WTC11 (cell line): Measurements from ENCODE around the gene NOM1. TPM values are rescaled to one million over a fixed set of nuclear protein-coding genes. Genes with fewer than 3 reads are reported as not detected.

ENCODE experiments used
- ATAC-seq: fragments of 200-7000 bp; cut with Tn5 transposase; 2 replicates; pipeline ENCODE4 v1.10.0; 2021; ENCODE audit warnings: mild to moderate bottlenecking, moderate library complexity
- CTCF ChIA-PET: fragments of 300-600 bp; sonication (Branson Sonifier 250); formaldehyde crosslinking; loops from one replicate; lab custom pipeline; 2021; ENCODE audit warnings: antibody characterized with exemption; lab: Charles Lee
- POLR2A ChIA-PET: fragments of 350-600 bp; sonication (Branson Sonifier 250); formaldehyde crosslinking; loops from one replicate; lab custom pipeline; 2021; ENCODE audit warnings: antibody characterized with exemption; lab: Charles Lee
- DNase-seq: peaks from one replicate; pipeline ENCODE4 v3.0.0; 2021; ENCODE audit warnings: low spot score
- H3K27ac Mint-ChIP-seq: 2 replicates; pipeline ENCODE4 v1.8.0; 2021; ENCODE audit warnings: mixed read lengths
- H3K27me3 Mint-ChIP-seq: 2 replicates; pipeline ENCODE4 v1.8.0; 2021; ENCODE audit warnings: low read depth, mild to moderate bottlenecking, moderate library complexity, mixed read lengths
- H3K36me3 Mint-ChIP-seq: 2 replicates; pipeline ENCODE4 v1.8.0; 2021; ENCODE audit warnings: mixed read lengths
- H3K4me1 Mint-ChIP-seq: 2 replicates; pipeline ENCODE4 v1.8.0; 2022; ENCODE audit warnings: mixed read lengths
- H3K4me3 Mint-ChIP-seq: 2 replicates; pipeline ENCODE4 v1.8.0; 2021; ENCODE audit warnings: mild to moderate bottlenecking, moderate library complexity, mixed read lengths
- H3K9me3 Mint-ChIP-seq: 2 replicates; pipeline ENCODE4 v1.8.0; 2021; ENCODE audit warnings: mixed read lengths
- CREB1 ChIP-seq: sonication (generic); formaldehyde crosslinking; IDR thresholded peaks from 2 replicates; pipeline ENCODE4 v1.8.0; 2023; ENCODE audit warnings: mild to moderate bottlenecking, missing genetic modification reagents
- CREM ChIP-seq: sonication (generic); formaldehyde crosslinking; IDR thresholded peaks from 2 replicates; pipeline ENCODE4 v1.8.1; 2022; ENCODE audit warnings: mild to moderate bottlenecking, missing genetic modification reagents, moderate library complexity
- ELF4 ChIP-seq: sonication (generic); formaldehyde crosslinking; IDR thresholded peaks from 2 replicates; pipeline ENCODE4 v1.8.1; 2022; ENCODE audit warnings: low read depth, mild to moderate bottlenecking, moderate library complexity, missing genetic modification reagents
- GRHL2 ChIP-seq: fragments of 250-450 bp; sonication (Bioruptor Pico); IDR thresholded peaks from 2 replicates; pipeline ENCODE4 v1.8.0; 2022; ENCODE audit warnings: mild to moderate bottlenecking, moderate library complexity; ENCODE audit not compliant: insufficient replicate concordance, severe bottlenecking
- KAT7 ChIP-seq: sonication (generic); formaldehyde crosslinking; IDR thresholded peaks from 2 replicates; pipeline ENCODE4 v1.8.1; 2023; ENCODE audit warnings: missing genetic modification reagents, mild to moderate bottlenecking, borderline replicate concordance
- NFYB ChIP-seq: sonication (generic); formaldehyde crosslinking; conservative IDR thresholded peaks from 2 replicates; pipeline ENCODE4 v1.8.0; 2022; ENCODE audit warnings: low read depth, missing genetic modification reagents
- NR3C1 ChIP-seq: sonication (generic); formaldehyde crosslinking; conservative IDR thresholded peaks from 2 replicates; pipeline ENCODE4 v1.8.1; 2023; ENCODE audit warnings: low read depth, mild to moderate bottlenecking, missing genetic modification reagents
- SOX15 ChIP-seq: fragments of 250-450 bp; sonication (Bioruptor Pico); IDR thresholded peaks from 2 replicates; pipeline ENCODE4 v1.9.0; 2021; ENCODE audit warnings: mild to moderate bottlenecking
- TCF7 ChIP-seq: sonication (generic); formaldehyde crosslinking; IDR thresholded peaks from 2 replicates; pipeline ENCODE4 v1.8.0; 2022; ENCODE audit warnings: mild to moderate bottlenecking, low read depth, missing genetic modification reagents, moderate library complexity
- ZNF121 ChIP-seq: sonication (generic); formaldehyde crosslinking; IDR thresholded peaks from 2 replicates; pipeline ENCODE4 v1.8.0; 2023; ENCODE audit warnings: missing genetic modification reagents
- ZNF416 ChIP-seq: fragments of 250-450 bp; sonication (Bioruptor Pico); IDR thresholded peaks from 2 replicates; pipeline ENCODE4 v1.9.0; 2021; ENCODE audit warnings: mild to moderate bottlenecking, inconsistent platforms
- total RNA-seq: library from RNA; stranded (reverse); gene quantifications from 3 replicates; pipeline ENCODE4 v1.2.3, GENCODE V29; 2021
- TF ChIP-seq, protein P1 (sequence below): sonication (generic); formaldehyde crosslinking; IDR thresholded peaks from 2 replicates; pipeline ENCODE4 v1.8.1; 2022; ENCODE audit warnings: mild to moderate bottlenecking, missing genetic modification reagents, moderate library complexity, borderline replicate concordance
- TF ChIP-seq, protein P2 (sequence below): fragments of 250-450 bp; sonication (Bioruptor Pico); IDR thresholded peaks from 2 replicates; pipeline ENCODE4 v1.9.0; 2021; ENCODE audit warnings: mild to moderate bottlenecking
- TF ChIP-seq, protein P3 (sequence below): sonication (generic); formaldehyde crosslinking; IDR thresholded peaks from 2 replicates; pipeline ENCODE4 v1.8.0; 2022; ENCODE audit warnings: mild to moderate bottlenecking, missing genetic modification reagents
- TF ChIP-seq, protein P4 (sequence below): fragments of 250-450 bp; sonication (Bioruptor Pico); IDR thresholded peaks from 2 replicates; pipeline ENCODE4 v1.9.0; 2021; ENCODE audit warnings: moderate library complexity, mild to moderate bottlenecking, inconsistent platforms, borderline replicate concordance
- TF ChIP-seq, protein P5 (sequence below): sonication (generic); formaldehyde crosslinking; IDR thresholded peaks from 2 replicates; pipeline ENCODE4 v1.8.1; 2022; ENCODE audit warnings: low read depth, mild to moderate bottlenecking, moderate library complexity, missing genetic modification reagents, borderline replicate concordance
- TF ChIP-seq, protein P6 (sequence below): fragments of 250-450 bp; sonication (Bioruptor Pico); IDR thresholded peaks from 2 replicates; pipeline ENCODE4 v1.8.0; 2021; ENCODE audit warnings: mild to moderate bottlenecking
- TF ChIP-seq, protein P7 (sequence below): sonication (generic); formaldehyde crosslinking; conservative IDR thresholded peaks from 2 replicates; pipeline ENCODE4 v1.8.1; 2023; ENCODE audit warnings: mild to moderate bottlenecking, low read depth, missing genetic modification reagents, moderate library complexity
- TF ChIP-seq, protein P8 (sequence below): sonication (generic); formaldehyde crosslinking; IDR thresholded peaks from 2 replicates; pipeline ENCODE4 v1.8.0; 2022; ENCODE audit warnings: mild to moderate bottlenecking, missing genetic modification reagents

The NOM1 gene
- total RNA-seq, 1 experiment from 2014 or later = 38.5 TPM

DNA sequence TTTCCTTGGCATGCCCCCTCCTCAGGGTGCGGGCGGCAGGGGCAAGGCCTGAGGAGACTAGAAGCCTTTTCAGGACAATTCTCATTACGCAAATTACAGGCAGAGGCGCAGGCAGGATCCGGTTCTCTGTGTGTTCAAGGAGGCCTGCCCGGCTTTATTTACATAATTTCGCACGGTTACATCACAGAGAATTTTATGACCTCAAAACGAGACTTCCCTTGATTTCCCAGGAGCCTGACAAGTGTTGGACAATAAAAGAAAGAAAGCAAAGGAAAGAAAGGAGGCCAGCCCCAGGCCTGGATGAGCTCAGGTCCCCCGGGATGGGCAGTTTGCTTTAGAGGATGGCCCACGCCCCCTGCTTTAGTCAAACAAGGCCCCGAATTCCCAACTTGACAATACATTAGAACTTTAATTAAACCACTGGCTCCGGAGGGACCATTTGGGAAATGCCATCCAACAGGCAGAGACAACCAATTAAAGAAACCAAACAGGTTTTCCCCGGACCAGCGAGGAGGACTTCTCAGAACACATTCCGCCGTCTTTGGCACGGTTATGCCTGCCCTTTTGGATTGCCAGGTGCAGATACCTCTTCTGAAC, 58.1 kb downstream of the NOM1 start (continued):
- TF ChIP-seq, protein P1, sequence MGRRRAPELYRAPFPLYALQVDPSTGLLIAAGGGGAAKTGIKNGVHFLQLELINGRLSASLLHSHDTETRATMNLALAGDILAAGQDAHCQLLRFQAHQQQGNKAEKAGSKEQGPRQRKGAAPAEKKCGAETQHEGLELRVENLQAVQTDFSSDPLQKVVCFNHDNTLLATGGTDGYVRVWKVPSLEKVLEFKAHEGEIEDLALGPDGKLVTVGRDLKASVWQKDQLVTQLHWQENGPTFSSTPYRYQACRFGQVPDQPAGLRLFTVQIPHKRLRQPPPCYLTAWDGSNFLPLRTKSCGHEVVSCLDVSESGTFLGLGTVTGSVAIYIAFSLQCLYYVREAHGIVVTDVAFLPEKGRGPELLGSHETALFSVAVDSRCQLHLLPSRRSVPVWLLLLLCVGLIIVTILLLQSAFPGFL = no peak
- TF ChIP-seq, protein P2, sequence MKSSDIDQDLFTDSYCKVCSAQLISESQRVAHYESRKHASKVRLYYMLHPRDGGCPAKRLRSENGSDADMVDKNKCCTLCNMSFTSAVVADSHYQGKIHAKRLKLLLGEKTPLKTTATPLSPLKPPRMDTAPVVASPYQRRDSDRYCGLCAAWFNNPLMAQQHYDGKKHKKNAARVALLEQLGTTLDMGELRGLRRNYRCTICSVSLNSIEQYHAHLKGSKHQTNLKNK (CRISPR knock-in tag) = no peak

DNA sequence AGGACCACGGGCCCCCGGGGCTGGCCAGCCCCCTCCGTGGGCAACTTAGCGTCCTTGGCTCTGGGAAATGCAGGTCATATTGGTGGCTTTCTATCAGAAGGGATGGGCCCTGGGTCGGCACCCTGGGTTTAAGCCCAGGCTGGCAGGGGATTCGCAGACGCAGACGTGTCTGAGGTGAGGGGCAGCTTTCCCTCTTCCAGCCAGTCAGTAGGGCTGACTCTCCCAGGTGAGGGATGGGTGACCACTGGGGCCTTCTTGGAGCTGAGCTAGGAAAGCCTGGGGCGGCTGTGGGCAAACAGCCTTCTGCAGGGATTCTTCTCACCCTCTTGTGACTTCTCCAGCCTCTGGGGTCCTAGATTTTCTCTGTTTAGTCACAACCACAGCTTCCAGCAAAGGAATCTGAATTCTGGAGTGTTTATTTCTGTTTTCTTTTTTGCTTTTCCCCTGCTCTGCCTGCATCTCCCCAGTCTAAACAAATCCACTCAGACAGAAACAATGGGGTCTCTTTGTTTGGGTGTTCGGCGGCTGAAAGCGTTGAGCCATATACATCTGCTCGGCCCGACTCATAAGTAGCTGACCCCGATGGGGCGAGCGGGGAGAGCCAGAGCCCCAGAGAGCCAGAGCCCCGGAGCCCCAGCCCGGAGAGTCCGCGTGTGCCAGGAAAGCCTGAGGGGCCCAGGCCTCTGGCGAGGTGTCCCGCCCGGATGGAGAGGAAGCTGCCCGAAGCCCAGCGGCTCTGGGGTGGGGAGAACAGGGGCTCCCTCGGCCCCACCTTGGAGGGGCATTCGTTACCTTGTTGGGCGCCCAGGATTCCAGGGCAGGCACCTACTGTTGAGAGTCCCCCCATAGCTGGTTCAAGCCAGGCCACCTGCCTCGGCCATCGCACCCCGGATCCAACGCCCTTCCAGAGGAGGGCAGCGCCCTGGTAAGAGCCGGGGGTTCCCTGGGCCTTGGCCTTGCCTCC, 59.0 kb downstream of the NOM1 start:
- Mint-ChIP-seq H3K27ac (no peak overlapping the region), H3K9me3 (no peaks in the 10 kb centered on the region), H3K27me3 (peaks cover 90% of the 10 kb centered on the region), H3K36me3 (no peaks in the 10 kb centered on the region), H3K4me3 (no peak overlapping the region), H3K4me1 (peaks cover 43% of the 10 kb centered on the region)
- no peak for DNase-seq
- ChIA-PET POLR2A (interaction anchor here (1.1 kb wide), 1 partner anchor 14 kb away, joined by 3 read pairs; no protein-coding TSS in a partner anchor), CTCF (interaction anchor here (0.8 kb wide), 1 partner anchor 13 kb away, joined by 3 read pairs; no protein-coding TSS in a partner anchor)
- no peak for ATAC-seq
- TF ChIP-seq KAT7 (CRISPR knock-in tag) (no peak), CREB1 (CRISPR knock-in tag) (no peak), ZNF121 (CRISPR knock-in tag) (no peak), GRHL2 (CRISPR knock-in tag) (no peak), ELF4 (no peak), TCF7 (CRISPR knock-in tag) (no peak), CREM (CRISPR knock-in tag) (no peak), NR3C1 (CRISPR knock-in tag) (no peak), SOX15 (CRISPR knock-in tag) (no peak), ZNF416 (CRISPR knock-in tag) (no peak), NFYB (CRISPR knock-in tag) (no peak)
- TF ChIP-seq, protein P3, sequence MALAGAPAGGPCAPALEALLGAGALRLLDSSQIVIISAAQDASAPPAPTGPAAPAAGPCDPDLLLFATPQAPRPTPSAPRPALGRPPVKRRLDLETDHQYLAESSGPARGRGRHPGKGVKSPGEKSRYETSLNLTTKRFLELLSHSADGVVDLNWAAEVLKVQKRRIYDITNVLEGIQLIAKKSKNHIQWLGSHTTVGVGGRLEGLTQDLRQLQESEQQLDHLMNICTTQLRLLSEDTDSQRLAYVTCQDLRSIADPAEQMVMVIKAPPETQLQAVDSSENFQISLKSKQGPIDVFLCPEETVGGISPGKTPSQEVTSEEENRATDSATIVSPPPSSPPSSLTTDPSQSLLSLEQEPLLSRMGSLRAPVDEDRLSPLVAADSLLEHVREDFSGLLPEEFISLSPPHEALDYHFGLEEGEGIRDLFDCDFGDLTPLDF (CRISPR knock-in tag) = no peak
- TF ChIP-seq, protein P2 (CRISPR knock-in tag) = no peak
- TF ChIP-seq, protein P4, sequence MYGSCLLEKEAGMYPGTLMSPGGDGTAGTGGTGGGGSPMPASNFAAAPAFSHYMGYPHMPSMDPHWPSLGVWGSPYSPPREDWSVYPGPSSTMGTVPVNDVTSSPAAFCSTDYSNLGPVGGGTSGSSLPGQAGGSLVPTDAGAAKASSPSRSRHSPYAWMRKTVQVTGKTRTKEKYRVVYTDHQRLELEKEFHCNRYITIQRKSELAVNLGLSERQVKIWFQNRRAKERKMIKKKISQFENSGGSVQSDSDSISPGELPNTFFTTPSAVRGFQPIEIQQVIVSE (CRISPR knock-in tag) = no peak
- TF ChIP-seq, protein P5, sequence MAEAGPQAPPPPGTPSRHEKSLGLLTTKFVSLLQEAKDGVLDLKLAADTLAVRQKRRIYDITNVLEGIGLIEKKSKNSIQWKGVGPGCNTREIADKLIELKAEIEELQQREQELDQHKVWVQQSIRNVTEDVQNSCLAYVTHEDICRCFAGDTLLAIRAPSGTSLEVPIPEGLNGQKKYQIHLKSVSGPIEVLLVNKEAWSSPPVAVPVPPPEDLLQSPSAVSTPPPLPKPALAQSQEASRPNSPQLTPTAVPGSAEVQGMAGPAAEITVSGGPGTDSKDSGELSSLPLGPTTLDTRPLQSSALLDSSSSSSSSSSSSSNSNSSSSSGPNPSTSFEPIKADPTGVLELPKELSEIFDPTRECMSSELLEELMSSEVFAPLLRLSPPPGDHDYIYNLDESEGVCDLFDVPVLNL (CRISPR knock-in tag) = no peak
- TF ChIP-seq, protein P1 = no peak
- TF ChIP-seq, protein P6, sequence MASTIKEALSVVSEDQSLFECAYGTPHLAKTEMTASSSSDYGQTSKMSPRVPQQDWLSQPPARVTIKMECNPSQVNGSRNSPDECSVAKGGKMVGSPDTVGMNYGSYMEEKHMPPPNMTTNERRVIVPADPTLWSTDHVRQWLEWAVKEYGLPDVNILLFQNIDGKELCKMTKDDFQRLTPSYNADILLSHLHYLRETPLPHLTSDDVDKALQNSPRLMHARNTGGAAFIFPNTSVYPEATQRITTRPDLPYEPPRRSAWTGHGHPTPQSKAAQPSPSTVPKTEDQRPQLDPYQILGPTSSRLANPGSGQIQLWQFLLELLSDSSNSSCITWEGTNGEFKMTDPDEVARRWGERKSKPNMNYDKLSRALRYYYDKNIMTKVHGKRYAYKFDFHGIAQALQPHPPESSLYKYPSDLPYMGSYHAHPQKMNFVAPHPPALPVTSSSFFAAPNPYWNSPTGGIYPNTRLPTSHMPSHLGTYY = no peak
- TF ChIP-seq, protein P7, sequence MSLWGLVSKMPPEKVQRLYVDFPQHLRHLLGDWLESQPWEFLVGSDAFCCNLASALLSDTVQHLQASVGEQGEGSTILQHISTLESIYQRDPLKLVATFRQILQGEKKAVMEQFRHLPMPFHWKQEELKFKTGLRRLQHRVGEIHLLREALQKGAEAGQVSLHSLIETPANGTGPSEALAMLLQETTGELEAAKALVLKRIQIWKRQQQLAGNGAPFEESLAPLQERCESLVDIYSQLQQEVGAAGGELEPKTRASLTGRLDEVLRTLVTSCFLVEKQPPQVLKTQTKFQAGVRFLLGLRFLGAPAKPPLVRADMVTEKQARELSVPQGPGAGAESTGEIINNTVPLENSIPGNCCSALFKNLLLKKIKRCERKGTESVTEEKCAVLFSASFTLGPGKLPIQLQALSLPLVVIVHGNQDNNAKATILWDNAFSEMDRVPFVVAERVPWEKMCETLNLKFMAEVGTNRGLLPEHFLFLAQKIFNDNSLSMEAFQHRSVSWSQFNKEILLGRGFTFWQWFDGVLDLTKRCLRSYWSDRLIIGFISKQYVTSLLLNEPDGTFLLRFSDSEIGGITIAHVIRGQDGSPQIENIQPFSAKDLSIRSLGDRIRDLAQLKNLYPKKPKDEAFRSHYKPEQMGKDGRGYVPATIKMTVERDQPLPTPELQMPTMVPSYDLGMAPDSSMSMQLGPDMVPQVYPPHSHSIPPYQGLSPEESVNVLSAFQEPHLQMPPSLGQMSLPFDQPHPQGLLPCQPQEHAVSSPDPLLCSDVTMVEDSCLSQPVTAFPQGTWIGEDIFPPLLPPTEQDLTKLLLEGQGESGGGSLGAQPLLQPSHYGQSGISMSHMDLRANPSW (CRISPR knock-in tag) = no peak
- TF ChIP-seq, protein P8, sequence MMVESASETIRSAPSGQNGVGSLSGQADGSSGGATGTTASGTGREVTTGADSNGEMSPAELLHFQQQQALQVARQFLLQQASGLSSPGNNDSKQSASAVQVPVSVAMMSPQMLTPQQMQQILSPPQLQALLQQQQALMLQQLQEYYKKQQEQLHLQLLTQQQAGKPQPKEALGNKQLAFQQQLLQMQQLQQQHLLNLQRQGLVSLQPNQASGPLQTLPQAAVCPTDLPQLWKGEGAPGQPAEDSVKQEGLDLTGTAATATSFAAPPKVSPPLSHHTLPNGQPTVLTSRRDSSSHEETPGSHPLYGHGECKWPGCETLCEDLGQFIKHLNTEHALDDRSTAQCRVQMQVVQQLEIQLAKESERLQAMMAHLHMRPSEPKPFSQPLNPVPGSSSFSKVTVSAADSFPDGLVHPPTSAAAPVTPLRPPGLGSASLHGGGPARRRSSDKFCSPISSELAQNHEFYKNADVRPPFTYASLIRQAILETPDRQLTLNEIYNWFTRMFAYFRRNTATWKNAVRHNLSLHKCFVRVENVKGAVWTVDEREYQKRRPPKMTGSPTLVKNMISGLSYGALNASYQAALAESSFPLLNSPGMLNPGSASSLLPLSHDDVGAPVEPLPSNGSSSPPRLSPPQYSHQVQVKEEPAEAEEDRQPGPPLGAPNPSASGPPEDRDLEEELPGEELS (CRISPR knock-in tag) = no peak
